ENCODE data around the gene ADGRG6.

GRCh38 chr6:142361345-142361744 lies 59.5 kb downstream of the ADGRG6 start:
- TF ChIP-seq CTCF (IDR thresholded peaks at IDR 0.05; ENCODE audit: insufficient read depth, low read length, poor library complexity, severe bottlenecking) (no peak), EZH2phosphoT487 (conservative IDR thresholded peaks at IDR 0.05; ENCODE audit: low read length) (no peak)
